ENCODE data around the gene MAP6. TPM values are rescaled to one million over a fixed set of nuclear protein-coding genes. Genes with fewer than 3 reads are reported as not detected.

Gene MAP6
- total and polyA plus RNA-seq, 8 donors: 0.88 to 17.4 (median 2.5) TPM

GRCh38 chr11:75627906-75628668 is 40.8 kb downstream of the MAP6 start:
- 65 to 70% methylated on average over 11 of the region's 11 CpGs for WGBS, 2 donors
- intact Hi-C loops (cut with DNase I): no loop called here
- TF ChIP-seq CTCF (IDR thresholded peaks at IDR 0.05): no peak
- Histone ChIP-seq H3K4me1 (no peaks in the 10 kb centered on the region), H3K27ac (no peak overlapping the region), H3K36me3 (no peaks in the 10 kb centered on the region), H3K27me3 (no peaks in the 10 kb centered on the region), H3K4me3 (no peak overlapping the region), H3K9me3 (no peaks in the 10 kb centered on the region)
- FAIRE-seq (no peak), DNase-seq (no peak), ATAC-seq (no peak)

- no peaks in the 10 kb centered on the region for H3K36me3 ChIP-seq
- DNase-seq: no peak
- H3K4me3 ChIP-seq: no peak overlapping the region
- intact Hi-C loops (cut with DNase I): no loop called here
- no peak for ATAC-seq
- H3K9me3 ChIP-seq: no peaks in the 10 kb centered on the region
- TF ChIP-seq CTCF (IDR thresholded peaks at IDR 0.05): no peak
- no peak overlapping the region for H3K27ac ChIP-seq
- no peaks in the 10 kb centered on the region for H3K4me1 ChIP-seq
- FAIRE-seq: no peak
- H3K27me3 ChIP-seq: no peaks in the 10 kb centered on the region
- 89 to 93% methylated on average over 8 of the region's 8 CpGs for WGBS, 2 donors
Measured at GRCh38 chr11:75626889-75627529, 41.8 kb downstream of the MAP6 start.

- H3K27ac ChIP-seq: no peak overlapping the region
- WGBS, 2 donors: 90 to 93% methylated on average over 8 of the region's 8 CpGs
- FAIRE-seq: no peak
Measured at GRCh38 chr11:75625991-75626888, 42.6 kb downstream of the MAP6 start.

GRCh38 chr11:75625021-75625420 is 43.8 kb downstream of the MAP6 start:
- Histone ChIP-seq H3K36me3 (no peaks in the 10 kb centered on the region), H3K4me1 (no peaks in the 10 kb centered on the region), H3K4me3 (no peak overlapping the region), H3K9me3 (no peaks in the 10 kb centered on the region), H3K27me3 (no peaks in the 10 kb centered on the region), H3K27ac (no peak overlapping the region)
- intact Hi-C loops (cut with DNase I): no loop called here
- ATAC-seq (peak in 1 of 4 donors; percentile 22), FAIRE-seq (no peak), DNase-seq (no peak)
- TF ChIP-seq CTCF (IDR thresholded peaks at IDR 0.05): no peak
- 81 to 90% methylated on average over 4 of the region's 4 CpGs for WGBS, 2 donors

More at GRCh38 chr11:75625991-75626888, 42.6 kb downstream of the MAP6 start:
- Histone ChIP-seq H3K36me3 (no peaks in the 10 kb centered on the region), H3K27me3 (no peaks in the 10 kb centered on the region), H3K4me1 (no peaks in the 10 kb centered on the region), H3K9me3 (no peaks in the 10 kb centered on the region), H3K4me3 (no peak overlapping the region)
- TF ChIP-seq CTCF (IDR thresholded peaks at IDR 0.05): no peak
- no peak for ATAC-seq
- intact Hi-C loops (cut with DNase I): no loop called here
- DNase-seq: no peak
